Natural killer cell (primary cell): ENCODE measurements around the gene C17orf100. TPM values are rescaled to one million over a fixed set of nuclear protein-coding genes. Genes with fewer than 3 reads are reported as not detected.

ENCODE experiments used
- ATAC-seq, 3 donors: fragments of 150-1000 bp in 2 of 3; fragments of 200-7000 bp in 1 of 3; cut with Tn5 transposase; 1 replicate in 1 of 3; 2 replicates in 2 of 3; pipeline ENCODE4 v1.10.0; 2021; ENCODE audit warnings: mild to moderate bottlenecking in 2 of 3, moderate library complexity in 2 of 3
- DNase-seq, 2 donors: peaks; one replicate each; pipeline versions ENCODE4 v3.0.0 to v3.0.0-alpha.2; 2013 to 2021; ENCODE audit warnings: mixed read lengths in 1 of 2
- H3K27ac ChIP-seq: one replicate; pipeline ENCODE4 v1.5.1; 2013; ENCODE audit warnings: mild to moderate bottlenecking, low read length
- H3K27me3 ChIP-seq: one replicate; pipeline ENCODE4 v1.6.1; 2013; ENCODE audit warnings: low read length; ENCODE audit not compliant: control insufficient read depth, insufficient read depth
- H3K36me3 ChIP-seq: one replicate; pipeline ENCODE4 v1.6.1; 2013; ENCODE audit warnings: low read length; ENCODE audit not compliant: control insufficient read depth, insufficient read depth
- H3K4me1 ChIP-seq: one replicate; pipeline ENCODE4 v1.6.1; 2013; ENCODE audit warnings: low read length; ENCODE audit not compliant: control insufficient read depth, insufficient read depth
- H3K4me3 ChIP-seq: one replicate; pipeline ENCODE4 v1.5.1; 2013; ENCODE audit warnings: low read length
- H3K9me3 ChIP-seq: one replicate; pipeline ENCODE4 v1.6.1; 2013; ENCODE audit warnings: low read length; ENCODE audit not compliant: control insufficient read depth, insufficient read depth
- H3K27ac Mint-ChIP-seq, 2 donors: one replicate each; pipeline ENCODE4 v1.8.0; 2022; ENCODE audit warnings: mild to moderate bottlenecking in 2 of 2, mixed read lengths in 2 of 2, moderate library complexity in 1 of 2
- H3K27me3 Mint-ChIP-seq, 2 donors: one replicate each; pipeline ENCODE4 v1.8.0; 2022; ENCODE audit warnings: low read depth in 2 of 2, mixed read lengths in 2 of 2
- H3K36me3 Mint-ChIP-seq: one replicate; pipeline ENCODE4 v1.8.0; 2022; ENCODE audit warnings: mixed read lengths
- H3K4me1 Mint-ChIP-seq, 2 donors: one replicate each; pipeline ENCODE4 v1.8.0; 2022; ENCODE audit warnings: mixed read lengths in 2 of 2
- H3K4me3 Mint-ChIP-seq: one replicate; pipeline ENCODE4 v1.8.0; 2022; ENCODE audit warnings: mild to moderate bottlenecking, moderate library complexity, mixed read lengths
- H3K9me3 Mint-ChIP-seq, 2 donors: one replicate each; pipeline ENCODE4 v1.8.0; 2022; ENCODE audit warnings: mixed read lengths in 2 of 2
- WGBS: methylation state at CpG from one replicate; pipeline ENCODE4 v1.1.7; 2013; ENCODE audit warnings: missing lambda C conversion rate; ENCODE audit not compliant: insufficient coverage; 5-methylcytosine and 5-hydroxymethylcytosine counted together
- intact Hi-C: fragments of 100-400 bp; cut with micrococcal nuclease; formaldehyde crosslinking; loops from one replicate; pipeline ENCODE4 v1.14.2; 2022
- total RNA-seq, 4 donors: library from RNA; stranded (reverse); fragments of 120-200 nt in 1 of 4; gene quantifications; one replicate each; pipeline versions ENCODE4 v1.2.3 to v1.2.4, GENCODE V29; 2013 to 2022
- TF ChIP-seq, protein P1 (sequence below): fragments of 200-600 bp; IDR thresholded peaks from one replicate; pipeline ENCODE4 v1.8.0; 2022; ENCODE audit warnings: antibody characterized with exemption

C17orf100 gene
- total RNA-seq, 3 donors from 2014 or later (not counting 1 experiment from before 2014, with no cell fraction given) = 0.68 to 0.87 (median 0.82) TPM

- H3K36me3 Mint-ChIP-seq = peaks cover 30% of the 10 kb centered on the region
Observed at GRCh38 chr17:6605142-6605541, 46.4 kb upstream of the C17orf100 start.

GRCh38 chr17:6608321-6608720 is 43.2 kb upstream of the C17orf100 start:
- intact Hi-C loops = no loop called here
- no peak for ATAC-seq
- peaks cover 48% of the 10 kb centered on the region for H3K36me3 ChIP-seq

More at GRCh38 chr17:6605142-6605541, 46.4 kb upstream of the C17orf100 start:
- intact Hi-C loops = no loop called here
- H3K9me3 Mint-ChIP-seq = no peaks in the 10 kb centered on the region
- H3K27me3 Mint-ChIP-seq = no peaks in the 10 kb centered on the region
- no peaks in the 10 kb centered on the region for H3K4me1 ChIP-seq
- H3K9me3 ChIP-seq = no peaks in the 10 kb centered on the region
- TF ChIP-seq, protein P1, sequence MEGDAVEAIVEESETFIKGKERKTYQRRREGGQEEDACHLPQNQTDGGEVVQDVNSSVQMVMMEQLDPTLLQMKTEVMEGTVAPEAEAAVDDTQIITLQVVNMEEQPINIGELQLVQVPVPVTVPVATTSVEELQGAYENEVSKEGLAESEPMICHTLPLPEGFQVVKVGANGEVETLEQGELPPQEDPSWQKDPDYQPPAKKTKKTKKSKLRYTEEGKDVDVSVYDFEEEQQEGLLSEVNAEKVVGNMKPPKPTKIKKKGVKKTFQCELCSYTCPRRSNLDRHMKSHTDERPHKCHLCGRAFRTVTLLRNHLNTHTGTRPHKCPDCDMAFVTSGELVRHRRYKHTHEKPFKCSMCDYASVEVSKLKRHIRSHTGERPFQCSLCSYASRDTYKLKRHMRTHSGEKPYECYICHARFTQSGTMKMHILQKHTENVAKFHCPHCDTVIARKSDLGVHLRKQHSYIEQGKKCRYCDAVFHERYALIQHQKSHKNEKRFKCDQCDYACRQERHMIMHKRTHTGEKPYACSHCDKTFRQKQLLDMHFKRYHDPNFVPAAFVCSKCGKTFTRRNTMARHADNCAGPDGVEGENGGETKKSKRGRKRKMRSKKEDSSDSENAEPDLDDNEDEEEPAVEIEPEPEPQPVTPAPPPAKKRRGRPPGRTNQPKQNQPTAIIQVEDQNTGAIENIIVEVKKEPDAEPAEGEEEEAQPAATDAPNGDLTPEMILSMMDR = no peak
- no peak overlapping the region for H3K4me3 Mint-ChIP-seq
- H3K27ac ChIP-seq = no peak overlapping the region
- H3K36me3 ChIP-seq = peaks cover 51% of the 10 kb centered on the region
- no peak overlapping the region for H3K27ac Mint-ChIP-seq
- no peaks in the 10 kb centered on the region for H3K4me1 Mint-ChIP-seq
- H3K27me3 ChIP-seq = no peaks in the 10 kb centered on the region
- ATAC-seq (no peak), DNase-seq (no peak)
- H3K4me3 ChIP-seq = no peak overlapping the region
- 98% methylated on average over 6 of the region's 6 CpGs for WGBS

DNA sequence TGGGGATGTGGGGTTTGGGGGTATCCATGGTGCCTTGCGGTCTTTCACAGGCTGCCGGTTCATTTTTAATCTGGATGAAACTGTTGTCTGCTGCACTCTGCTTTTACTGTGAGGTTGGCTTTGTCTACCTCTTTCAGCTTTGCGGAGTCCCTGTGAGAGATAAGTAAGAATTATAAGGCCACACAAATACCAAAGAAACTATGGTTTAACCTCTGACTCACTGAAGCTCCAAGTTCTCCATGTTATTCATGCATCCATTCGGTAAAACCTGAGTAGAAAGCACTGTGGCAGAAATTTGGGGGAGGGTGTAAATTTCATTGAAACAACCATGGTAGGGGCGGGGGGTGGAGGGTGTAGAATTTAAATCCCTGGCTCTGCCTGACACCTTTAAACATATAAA is 41.6 kb upstream of the C17orf100 start:
- 100% methylated on average over 3 of the region's 5 CpGs for WGBS
- Mint-ChIP-seq H3K36me3 (peaks cover 24% of the 10 kb centered on the region), H3K27me3 (no peaks in the 10 kb centered on the region), H3K4me1 (no peaks in the 10 kb centered on the region), H3K27ac (no peak overlapping the region), H3K9me3 (no peaks in the 10 kb centered on the region), H3K4me3 (no peak overlapping the region)
- no peaks in the 10 kb centered on the region for H3K9me3 ChIP-seq
- no peak overlapping the region for H3K4me3 ChIP-seq
- peaks cover 48% of the 10 kb centered on the region for H3K36me3 ChIP-seq
- no peaks in the 10 kb centered on the region for H3K27me3 ChIP-seq
- DNase-seq (no peak), ATAC-seq (no peak)
- intact Hi-C loops = no loop called here
- H3K4me1 ChIP-seq = no peaks in the 10 kb centered on the region
- H3K27ac ChIP-seq = no peak overlapping the region
- TF ChIP-seq, protein P1 = no peak

More at GRCh38 chr17:6608321-6608720, 43.2 kb upstream of the C17orf100 start:
- Mint-ChIP-seq H3K4me1 (no peaks in the 10 kb centered on the region), H3K27me3 (no peaks in the 10 kb centered on the region), H3K36me3 (peaks cover 29% of the 10 kb centered on the region), H3K9me3 (no peaks in the 10 kb centered on the region), H3K4me3 (no peak overlapping the region), H3K27ac (no peak overlapping the region)
- DNase-seq = no peak
- H3K27me3 ChIP-seq = no peaks in the 10 kb centered on the region
- no peak overlapping the region for H3K27ac ChIP-seq
- H3K4me1 ChIP-seq = no peaks in the 10 kb centered on the region
- TF ChIP-seq, protein P1 = no peak
- no peaks in the 10 kb centered on the region for H3K9me3 ChIP-seq
- H3K4me3 ChIP-seq = no peak overlapping the region
- WGBS = 100% methylated on average over 2 of the region's 3 CpGs

DNA sequence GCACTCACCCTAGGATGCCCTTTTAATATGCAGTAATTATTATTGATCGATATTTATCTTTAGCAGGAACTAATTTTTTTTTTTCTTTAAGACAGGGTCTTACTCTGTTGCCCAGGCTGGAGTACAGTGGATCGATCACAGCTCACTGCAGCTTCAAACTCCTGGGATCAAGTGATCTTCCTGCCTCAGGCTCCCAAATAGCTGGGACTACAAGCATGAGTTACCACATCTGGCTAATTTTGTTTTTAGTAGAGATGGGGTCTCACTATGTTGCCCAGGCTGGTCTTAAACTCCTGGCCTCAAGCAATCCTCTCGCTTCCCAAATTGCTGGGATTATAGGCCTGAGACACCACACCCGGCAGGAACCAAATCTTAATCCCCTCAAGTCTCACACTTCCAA is 40.3 kb upstream of the C17orf100 start:
- Mint-ChIP-seq H3K9me3 (no peaks in the 10 kb centered on the region), H3K27me3 (no peaks in the 10 kb centered on the region), H3K4me3 (no peak overlapping the region), H3K4me1 (no peaks in the 10 kb centered on the region), H3K36me3 (peaks cover 17% of the 10 kb centered on the region), H3K27ac (no peak overlapping the region)
- Histone ChIP-seq H3K4me1 (no peaks in the 10 kb centered on the region), H3K4me3 (no peak overlapping the region), H3K27ac (no peak overlapping the region), H3K36me3 (peaks cover 41% of the 10 kb centered on the region), H3K9me3 (no peaks in the 10 kb centered on the region), H3K27me3 (no peaks in the 10 kb centered on the region)
- intact Hi-C loops = no loop called here
- no peak for DNase-seq
- ATAC-seq = no peak
- TF ChIP-seq, protein P1 = no peak
- 93% methylated on average over 4 of the region's 4 CpGs for WGBS
